Fibroblast of skin of left quadriceps (primary cell): Measurements from ENCODE around the gene EPS8L2.

ENCODE experiments used
- DNase-seq, 2 experiments: peaks; one replicate each; pipeline ENCODE4 v3.0.0-alpha.2; 2013; ENCODE audit warnings: low read depth in 2 of 2

The EPS8L2 gene

GRCh38 chr11:776561-777287 is 70.7 kb downstream of the EPS8L2 start:
- no peak for DNase-seq
